Measurements from ENCODE around the gene NRG3.

Gene NRG3

GRCh38 chr10:81886939-81887338 lies 11.9 kb downstream of the NRG3 start (continued):
- TF ChIP-seq ARNTL (CRISPR knock-in tag; IDR thresholded peaks at IDR 0.05; ENCODE audit: borderline replicate concordance, low read depth), result no peak

- TF ChIP-seq ZC3H10 (CRISPR knock-in tag; IDR thresholded peaks at IDR 0.05) (no peak), ARNTL (CRISPR knock-in tag; IDR thresholded peaks at IDR 0.05; ENCODE audit: borderline replicate concordance, low read depth) (no peak), CSDC2 (CRISPR knock-in tag; IDR thresholded peaks at IDR 0.05) (no peak), PPARA (CRISPR knock-in tag; IDR thresholded peaks at IDR 0.05; ENCODE audit: borderline replicate concordance) (no peak), ZNF70 (CRISPR knock-in tag; IDR thresholded peaks at IDR 0.05) (no peak)
- ATAC-seq, result no peak
Measured at GRCh38 chr10:81889181-81889769, 14.3 kb downstream of the NRG3 start.

- no peak for ATAC-seq
- no peak for TF ChIP-seq TCF4 (CRISPR knock-in tag; IDR thresholded peaks at IDR 0.05; ENCODE audit: borderline replicate concordance)
- TF ChIP-seq CSRNP3 (CRISPR knock-in tag; IDR thresholded peaks at IDR 0.05), result no peak
- TF ChIP-seq BACH2 (CRISPR knock-in tag; IDR thresholded peaks at IDR 0.05; ENCODE audit: borderline replicate concordance), result no peak
- no peak for TF ChIP-seq ZNF70 (CRISPR knock-in tag; IDR thresholded peaks at IDR 0.05)
- no peak for TF ChIP-seq GLIS3 (CRISPR knock-in tag; IDR thresholded peaks at IDR 0.05)
- TF ChIP-seq ZNF8 (CRISPR knock-in tag; IDR thresholded peaks at IDR 0.05), result no peak
- no peak for TF ChIP-seq PPARA (CRISPR knock-in tag; IDR thresholded peaks at IDR 0.05; ENCODE audit: borderline replicate concordance)
- no peak for TF ChIP-seq OSR1 (CRISPR knock-in tag; IDR thresholded peaks at IDR 0.05)
- TF ChIP-seq ZFP3 (CRISPR knock-in tag; IDR thresholded peaks at IDR 0.05), result no peak
- TF ChIP-seq TOX (CRISPR knock-in tag; IDR thresholded peaks at IDR 0.05; ENCODE audit: borderline replicate concordance), result no peak
- no peak for TF ChIP-seq CREB5 (CRISPR knock-in tag; IDR thresholded peaks at IDR 0.05; ENCODE audit: low read depth)
- no peak for TF ChIP-seq SNAI2 (CRISPR knock-in tag; IDR thresholded peaks at IDR 0.05)
- TF ChIP-seq POU6F1 (CRISPR knock-in tag; IDR thresholded peaks at IDR 0.05; ENCODE audit: borderline replicate concordance, low read depth), result no peak
- no peak for TF ChIP-seq CSDC2 (CRISPR knock-in tag; IDR thresholded peaks at IDR 0.05)
Measured at GRCh38 chr10:81894616-81895015, 19.6 kb downstream of the NRG3 start.

- TF ChIP-seq GLIS3 (CRISPR knock-in tag; IDR thresholded peaks at IDR 0.05) (no peak), RARB (CRISPR knock-in tag; IDR thresholded peaks at IDR 0.05) (no peak), ZFP3 (CRISPR knock-in tag; IDR thresholded peaks at IDR 0.05) (no peak), TCF4 (CRISPR knock-in tag; IDR thresholded peaks at IDR 0.05; ENCODE audit: borderline replicate concordance) (no peak), CSRNP3 (CRISPR knock-in tag; IDR thresholded peaks at IDR 0.05) (no peak), POU6F1 (CRISPR knock-in tag; IDR thresholded peaks at IDR 0.05; ENCODE audit: borderline replicate concordance, low read depth) (no peak), BACH2 (CRISPR knock-in tag; IDR thresholded peaks at IDR 0.05; ENCODE audit: borderline replicate concordance) (no peak), PATZ1 (CRISPR knock-in tag; IDR thresholded peaks at IDR 0.05; ENCODE audit: borderline replicate concordance) (no peak), SNAI2 (CRISPR knock-in tag; IDR thresholded peaks at IDR 0.05) (no peak), ZNF565 (CRISPR knock-in tag; conservative IDR thresholded peaks at IDR 0.05; ENCODE audit: low read depth) (no peak), CREB5 (CRISPR knock-in tag; IDR thresholded peaks at IDR 0.05; ENCODE audit: low read depth) (no peak), ZNF70 (CRISPR knock-in tag; IDR thresholded peaks at IDR 0.05) (no peak), ARNTL (CRISPR knock-in tag; IDR thresholded peaks at IDR 0.05; ENCODE audit: borderline replicate concordance, low read depth) (no peak), CSDC2 (CRISPR knock-in tag; IDR thresholded peaks at IDR 0.05) (no peak)
- no peak for ATAC-seq
Measured at GRCh38 chr10:81898518-81898917, 23.5 kb downstream of the NRG3 start.
